HepG2 (cell line): ENCODE data around the gene CPT1A. TPM values are rescaled to one million over a fixed set of nuclear protein-coding genes. Genes with fewer than 3 reads are reported as not detected.

Experiments
- ATAC-seq: fragments of 200-7000 bp; cut with Tn5 transposase; 3 replicates; pipeline ENCODE4 v1.9.1; 2020; ENCODE audit warnings: mild to moderate bottlenecking, moderate library complexity
- BruUV-seq: library from RNA; stranded (reverse); fragments of 400-500 nt; replicated peaks from 2 replicates; lab custom pipeline; 2021; lab: Mats Ljungman, UMichigan
- CTCF ChIA-PET: fragments of 300-600 bp; formaldehyde crosslinking; extraction: SDS; loops from one replicate; lab custom pipeline; 2021; ENCODE audit warnings: low total read pairs, inconsistent platforms, low intra/inter-chr PET ratio; lab: Yijun Ruan, JAX
- POLR2A ChIA-PET: fragments of 350-600 bp; sonication (Branson Sonifier 250); formaldehyde crosslinking; loops from one replicate; lab custom pipeline; 2020; ENCODE audit warnings: antibody characterized with exemption, inconsistent platforms; lab: Yijun Ruan, JAX
- DNase-seq: peaks from one replicate; pipeline ENCODE4 v3.0.0-alpha.2; 2015; ENCODE audit warnings: low spot score
- FAIRE-seq: peaks from 3 replicates; lab custom pipeline; 2011; peaks lifted over from hg19 to GRCh38; lab: Jason Lieb, UNC
- H2AFZ ChIP-seq: one replicate; pipeline ENCODE4 v1.6.1; 2011; ENCODE audit warnings: low read length, inconsistent platforms
- H3K27ac ChIP-seq: fragments of 300-600 bp; 3 replicates; pipeline ENCODE4 v1.8.0; 2011; ENCODE audit warnings: mixed run types, mild to moderate bottlenecking, mixed read lengths, low read length, inconsistent platforms; ENCODE audit not compliant: insufficient read depth; ENCODE audit errors: extremely low read length
- H3K27me3 ChIP-seq, 2 experiments: fragments of 200-600 bp in 1 of 2; 2 replicates in 1 of 2; 3 replicates in 1 of 2; pipeline versions ENCODE4 v1.6.0 to v1.8.0; 2011; ENCODE audit warnings: low read length in 2 of 2, mild to moderate bottlenecking in 2 of 2, moderate library complexity in 2 of 2, inconsistent platforms in 1 of 2; ENCODE audit not compliant: insufficient read depth in 2 of 2, control insufficient read depth in 1 of 2
- H3K36me3 ChIP-seq, 2 experiments: fragments of 200-600 bp in 1 of 2; replicated peaks in 1 of 2; 2 replicates in 1 of 2; 3 replicates in 1 of 2; pipeline versions ENCODE4 v1.5.1 to v1.8.0; 2011; ENCODE audit warnings: low read length in 2 of 2, inconsistent platforms in 1 of 2; ENCODE audit not compliant: insufficient read depth in 2 of 2, control insufficient read depth in 1 of 2
- H3K4me1 ChIP-seq: 2 replicates; pipeline ENCODE4 v1.5.1; 2012; ENCODE audit warnings: low read length, inconsistent platforms; ENCODE audit not compliant: insufficient read depth
- H3K4me2 ChIP-seq: 2 replicates; pipeline ENCODE4 v1.6.0; 2011; ENCODE audit warnings: low read depth, low read length, inconsistent platforms
- H3K4me3 ChIP-seq, 3 experiments: fragments of 200-600 bp in 1 of 3; sonication (generic), shearing (Covaris generic) in 1 of 3; replicated peaks in 1 of 3; 2 replicates each; pipeline ENCODE4 v1.5.1; 2011 to 2016; ENCODE audit warnings: low read length in 3 of 3, inconsistent platforms in 2 of 3, low read depth in 2 of 3, mild to moderate bottlenecking in 2 of 3, control low read depth in 1 of 3, mixed read lengths in 1 of 3; ENCODE audit not compliant: insufficient read depth in 1 of 3
- H3K79me2 ChIP-seq: one replicate; pipeline ENCODE4 v1.6.1; 2011; ENCODE audit warnings: low read length, inconsistent platforms; ENCODE audit not compliant: insufficient read depth
- H3K9ac ChIP-seq: 2 replicates; pipeline ENCODE4 v1.6.0; 2011; ENCODE audit warnings: mild to moderate bottlenecking, low read depth, low read length, inconsistent platforms; ENCODE audit not compliant: insufficient read depth
- H3K9me3 ChIP-seq: 2 replicates; pipeline ENCODE4 v1.5.1; 2012; ENCODE audit warnings: mild to moderate bottlenecking, low read length
- H4K20me1 ChIP-seq: 2 replicates; pipeline ENCODE4 v1.6.0; 2011; ENCODE audit warnings: inconsistent platforms, mild to moderate bottlenecking, low read length, moderate library complexity; ENCODE audit not compliant: insufficient read depth
- PRDM10 ChIP-seq: sonication (generic); formaldehyde crosslinking; IDR thresholded peaks from 2 replicates; pipeline ENCODE4 v1.4.0; 2020; ENCODE audit warnings: low read depth, missing genetic modification reagents
- ZNF512B ChIP-seq: sonication (generic); formaldehyde crosslinking; IDR thresholded peaks from 2 replicates; pipeline ENCODE4 v1.5.1; 2020; ENCODE audit warnings: missing genetic modification reagents, mild to moderate bottlenecking, borderline replicate concordance
- WGBS: methylation state at CpG from one replicate; pipeline ENCODE4 v1.1.6; 2017; ENCODE audit warnings: low lambda C conversion rate; 5-methylcytosine and 5-hydroxymethylcytosine counted together
- in situ Hi-C: cut with HindIII; loops from 2 replicates; pipeline ENCODE4 v1.10.0; 2017; ENCODE audit warnings: low pct_unique_long_range_greater_than_20kb; ENCODE audit not compliant: extremely low pct_ligation_motif_present
- intact Hi-C: fragments of 100-400 bp; cut with micrococcal nuclease; formaldehyde crosslinking; loops from one replicate; pipeline ENCODE4 v1.10.0; 2022; ENCODE audit not compliant: unreplicated experiment
- polyA plus RNA-seq, 8 experiments: library from polyadenylated mRNA; depleted of rRNA in 3 of 8; stranded (reverse) in 7 of 8; unstranded in 1 of 8; fragments of >200 nt; fragmentation: Illumina TruSeq in 4 of 8; extraction: Trizol in 4 of 8; gene quantifications; 2 replicates each; pipeline versions ENCODE4 v1.2.1 to v1.2.3, GENCODE V29; 2011 to 2016; ENCODE audit warnings: low read depth in 4 of 8, missing spikeins in 1 of 8, mixed read lengths in 1 of 8; ENCODE audit not compliant: insufficient read depth in 1 of 8
- total RNA-seq, 5 experiments: library from RNA; depleted of rRNA; stranded (reverse); fragments of >200 nt; fragmentation: Illumina TruSeq; extraction: Trizol; gene quantifications; 2 replicates each; pipeline ENCODE4 v1.2.3, GENCODE V29; 2016; ENCODE audit warnings: low read depth in 1 of 5

The CPT1A gene
- total and polyA plus RNA-seq, 2 of the 13 experiments (the other 11 are each of a cell fraction or from before 2014, with no cell fraction given): 7.0 to 7.1 TPM

GRCh38 chr11:68870470-68870869 lies 28.8 kb upstream of the CPT1A start:
- H3K79me2 ChIP-seq: no peaks in the 10 kb centered on the region
- no peak overlapping the region for H3K9ac ChIP-seq
- in situ Hi-C loops: no loop called here
- peak overlapping the region; percentile 74 for H3K4me2 ChIP-seq
- FAIRE-seq (no peak), DNase-seq (no peak), ATAC-seq (peak; percentile 18; the same call in 2 of the 3 replicates)
- CTCF ChIA-PET: interaction anchor here (2.2 kb wide), 1 partner anchor 45 kb away, joined by 10 read pairs; no protein-coding TSS in a partner anchor
- POLR2A ChIA-PET: no interaction called here
- no peak overlapping the region for H3K27ac ChIP-seq
- H3K4me1 ChIP-seq: peaks cover 34% of the 10 kb centered on the region; the same call in 1 of the 2 replicates
- H3K27me3 ChIP-seq: peaks cover 2 to 26% of the 10 kb centered on the region in 2 experiments; a peak in 3 of 5 replicates
- peak overlapping the region in 1 of 3 experiments; percentile 50; a peak in 1 of 6 replicates for H3K4me3 ChIP-seq
- TF ChIP-seq PRDM10 (CRISPR knock-in tag) (0 out of 2 replicates have a peak, but pooled peaks have one; percentile 46), ZNF512B (CRISPR knock-in tag) (no peak)
- no peaks in the 10 kb centered on the region for H3K36me3 ChIP-seq
- 38% methylated on average over 9 of the region's 9 CpGs for WGBS
- H4K20me1 ChIP-seq: no peaks in the 10 kb centered on the region
- BruUV-seq: no TSS peak
- H2AFZ ChIP-seq: no peak overlapping the region
- intact Hi-C loops: loop anchor here (1.0 kb wide), 1 partner anchor 14 kb away; no protein-coding TSS in a partner anchor
- no peaks in the 10 kb centered on the region for H3K9me3 ChIP-seq
